Spinal cord (tissue), 10 donors: Measurements from ENCODE around the gene ALCAM. TPM values are rescaled to one million over a fixed set of nuclear protein-coding genes. Genes with fewer than 3 reads are reported as not detected.

Experiments used
- DNase-seq, 6 donors: peaks; one replicate each; pipeline versions ENCODE4 v3.0.0 to v3.0.0-alpha.2; 2013 to 2015; ENCODE audit warnings: low spot score in 6 of 6, low read depth in 4 of 6
- H3K27ac ChIP-seq: one replicate; pipeline ENCODE4 v1.5.1; 2013; ENCODE audit warnings: low read depth, low read length, control low read depth
- H3K27me3 ChIP-seq: one replicate; pipeline ENCODE4 v1.6.1; 2013; ENCODE audit warnings: low read length; ENCODE audit not compliant: control insufficient read depth, insufficient read depth
- H3K36me3 ChIP-seq: one replicate; pipeline ENCODE4 v1.6.1; 2013; ENCODE audit warnings: low read length; ENCODE audit not compliant: control insufficient read depth, insufficient read depth
- H3K4me1 ChIP-seq: one replicate; pipeline ENCODE4 v1.6.1; 2013; ENCODE audit warnings: low read length; ENCODE audit not compliant: control insufficient read depth, insufficient read depth
- H3K4me3 ChIP-seq: one replicate; pipeline ENCODE4 v1.5.1; 2013; ENCODE audit warnings: low read depth, low read length, control low read depth
- H3K9me3 ChIP-seq: one replicate; pipeline ENCODE4 v1.6.1; 2013; ENCODE audit warnings: low read length; ENCODE audit not compliant: control insufficient read depth, insufficient read depth
- WGBS: methylation state at CpG from one replicate; pipeline ENCODE4 v1.1.5; 2013; ENCODE audit warnings: missing lambda C conversion rate; ENCODE audit not compliant: insufficient coverage; 5-methylcytosine and 5-hydroxymethylcytosine counted together
- polyA plus RNA-seq, 2 donors: library from polyadenylated mRNA; unstranded; fragments of 120-200 nt; gene quantifications; one replicate each; pipeline ENCODE4 v1.2.1, GENCODE V29; 2013; ENCODE audit not compliant: insufficient read length in 2 of 2
- total RNA-seq, 2 donors: library from RNA; depleted of rRNA in 1 of 2; stranded (reverse); fragments of 120-200 nt in 1 of 2; fragments of >200 nt in 1 of 2; gene quantifications; one replicate each; pipeline versions ENCODE4 v1.2.3 to v1.2.4, GENCODE V29; 2013 to 2014
- donor health status: healthy.

ALCAM gene
- total and polyA plus RNA-seq, 4 donors: 135 to 305 (median 214) TPM

DNA sequence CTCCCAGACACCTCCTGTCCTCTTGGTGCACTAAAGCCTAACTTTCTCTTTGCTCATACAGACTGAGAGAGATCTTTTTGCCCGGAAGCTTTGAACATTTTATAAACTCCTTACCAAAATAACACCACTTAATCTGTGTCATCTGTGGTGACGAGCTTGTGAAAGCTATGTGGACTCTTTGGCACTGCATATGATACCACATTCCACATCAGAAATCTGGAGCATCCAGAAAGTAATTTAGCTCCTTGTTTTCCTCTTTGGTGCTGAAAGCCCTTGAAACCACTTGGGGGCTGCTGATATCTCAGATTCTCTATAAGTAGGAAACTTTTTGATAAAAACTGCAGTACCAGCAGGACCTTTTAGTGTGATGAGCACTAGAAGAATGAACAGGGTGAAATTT lies 128.3 kb downstream of the ALCAM start:
- Histone ChIP-seq H3K4me1 (no peaks in the 10 kb centered on the region), H3K27me3 (no peaks in the 10 kb centered on the region), H3K9me3 (peaks cover 8% of the 10 kb centered on the region), H3K4me3 (no peak overlapping the region), H3K27ac (no peak overlapping the region), H3K36me3 (no peaks in the 10 kb centered on the region)
- no peak for DNase-seq
- 40% methylated on average over 1 of the region's 2 CpGs for WGBS

DNA sequence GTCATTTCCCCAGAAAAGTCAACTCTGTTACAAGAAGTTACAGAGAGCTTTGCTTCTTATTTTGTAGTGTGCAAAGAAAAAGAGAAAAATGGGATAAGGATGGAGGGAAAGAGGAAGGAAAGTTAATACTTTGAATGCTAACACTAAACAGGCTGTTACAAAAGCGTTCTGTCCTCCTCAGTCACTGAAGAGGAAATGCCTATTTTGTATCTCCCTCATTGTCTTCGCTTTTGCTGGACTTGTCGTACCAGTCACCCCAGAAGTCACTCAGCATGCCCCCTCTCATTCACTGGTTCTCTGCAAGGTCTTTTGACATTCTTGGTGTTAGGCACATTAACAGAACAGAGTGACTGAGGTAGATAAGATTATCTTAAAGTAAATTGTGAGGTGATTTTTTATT lies 129.6 kb downstream of the ALCAM start:
- Histone ChIP-seq H3K9me3 (no peaks in the 10 kb centered on the region), H3K27ac (no peak overlapping the region), H3K4me3 (no peak overlapping the region), H3K4me1 (peaks cover 3% of the 10 kb centered on the region), H3K36me3 (no peaks in the 10 kb centered on the region), H3K27me3 (no peaks in the 10 kb centered on the region)
- WGBS: no CpG with 5 or more reads among the region's 3 CpGs
- no peak for DNase-seq

- peaks cover 3% of the 10 kb centered on the region for H3K4me1 ChIP-seq
- DNase-seq: no peak
- H3K27ac ChIP-seq: no peak overlapping the region
- H3K27me3 ChIP-seq: no peaks in the 10 kb centered on the region
- no peaks in the 10 kb centered on the region for H3K9me3 ChIP-seq
- WGBS: no CpG with 5 or more reads among the region's 4 CpGs
- H3K36me3 ChIP-seq: no peaks in the 10 kb centered on the region
- no peak overlapping the region for H3K4me3 ChIP-seq
Observed at GRCh38 chr3:105497386-105497785, 130.7 kb downstream of the ALCAM start.

- no peak for DNase-seq
Observed at GRCh38 chr3:105499961-105500360, 133.3 kb downstream of the ALCAM start.

GRCh38 chr3:105502333-105502732 lies 135.6 kb downstream of the ALCAM start:
- H3K27ac ChIP-seq: no peak overlapping the region

More at GRCh38 chr3:105499961-105500360, 133.3 kb downstream of the ALCAM start:
- Histone ChIP-seq H3K4me1 (peaks cover 11% of the 10 kb centered on the region), H3K27ac (no peak overlapping the region), H3K36me3 (no peaks in the 10 kb centered on the region), H3K9me3 (no peaks in the 10 kb centered on the region), H3K4me3 (no peak overlapping the region), H3K27me3 (no peaks in the 10 kb centered on the region)
- no CpG with 5 or more reads among the region's 1 CpG for WGBS

GRCh38 chr3:105503191-105503593 lies 136.5 kb downstream of the ALCAM start:
- 75% methylated on average over 3 of the region's 3 CpGs for WGBS
- H3K27ac ChIP-seq: no peak overlapping the region
- no peaks in the 10 kb centered on the region for H3K27me3 ChIP-seq
- DNase-seq: no peak
- H3K4me1 ChIP-seq: peaks cover 11% of the 10 kb centered on the region
- no peaks in the 10 kb centered on the region for H3K9me3 ChIP-seq
- no peak overlapping the region for H3K4me3 ChIP-seq
- no peaks in the 10 kb centered on the region for H3K36me3 ChIP-seq

More at GRCh38 chr3:105502333-105502732, 135.6 kb downstream of the ALCAM start:
- Histone ChIP-seq H3K4me3 (no peak overlapping the region), H3K4me1 (peaks cover 11% of the 10 kb centered on the region), H3K9me3 (no peaks in the 10 kb centered on the region), H3K36me3 (no peaks in the 10 kb centered on the region), H3K27me3 (no peaks in the 10 kb centered on the region)
- WGBS: 37% methylated on average over 2 of the region's 2 CpGs
- DNase-seq: peak in 2 of 6 donors; percentile 27 to 39

- Histone ChIP-seq H3K27me3 (no peaks in the 10 kb centered on the region), H3K36me3 (no peaks in the 10 kb centered on the region), H3K9me3 (no peaks in the 10 kb centered on the region), H3K4me1 (peaks cover 11% of the 10 kb centered on the region), H3K4me3 (no peak overlapping the region), H3K27ac (no peak overlapping the region)
- 75% methylated on average over 9 of the region's 13 CpGs for WGBS
- no peak for DNase-seq
Observed at GRCh38 chr3:105504440-105504951, 137.8 kb downstream of the ALCAM start.

- no peaks in the 10 kb centered on the region for H3K36me3 ChIP-seq
- H3K27me3 ChIP-seq: no peaks in the 10 kb centered on the region
- no CpG with 5 or more reads among the region's 5 CpGs for WGBS
- H3K4me1 ChIP-seq: peaks cover 11% of the 10 kb centered on the region
- no peaks in the 10 kb centered on the region for H3K9me3 ChIP-seq
- no peak overlapping the region for H3K27ac ChIP-seq
- H3K4me3 ChIP-seq: no peak overlapping the region
- DNase-seq: no peak
Observed at GRCh38 chr3:105505170-105505569, 138.5 kb downstream of the ALCAM start.

- H3K4me1 ChIP-seq: no peaks in the 10 kb centered on the region
- H3K27ac ChIP-seq: no peak overlapping the region
- H3K36me3 ChIP-seq: no peaks in the 10 kb centered on the region
- H3K27me3 ChIP-seq: no peaks in the 10 kb centered on the region
- DNase-seq: no peak
- H3K9me3 ChIP-seq: no peaks in the 10 kb centered on the region
- no peak overlapping the region for H3K4me3 ChIP-seq
Observed at GRCh38 chr3:105511031-105511430, 144.3 kb downstream of the ALCAM start.

- H3K36me3 ChIP-seq: no peaks in the 10 kb centered on the region
- no CpG with 5 or more reads among the region's 1 CpG for WGBS
- no peaks in the 10 kb centered on the region for H3K9me3 ChIP-seq
- H3K4me1 ChIP-seq: no peaks in the 10 kb centered on the region
- no peak overlapping the region for H3K4me3 ChIP-seq
- DNase-seq: no peak
- no peaks in the 10 kb centered on the region for H3K27me3 ChIP-seq
- H3K27ac ChIP-seq: no peak overlapping the region
Observed at GRCh38 chr3:105512061-105512460, 145.4 kb downstream of the ALCAM start.
